K562 (cell line): Measurements from ENCODE around the gene TUBA1B. TPM values are rescaled to one million over a fixed set of nuclear protein-coding genes. Genes with fewer than 3 reads are reported as not detected.

Experiments used
- EP400 ChIP-seq: fragments of 450-650 bp; IDR thresholded peaks from 2 replicates; pipeline ENCODE4 v1.6.1; 2017; ENCODE audit warnings: antibody characterized with exemption, mild to moderate bottlenecking, moderate library complexity
- GATAD2B ChIP-seq: fragments of 450-650 bp; IDR thresholded peaks from 2 replicates; pipeline ENCODE4 v1.6.1; 2017; ENCODE audit warnings: mild to moderate bottlenecking, borderline replicate concordance
- HCFC1 ChIP-seq: IDR thresholded peaks from 2 replicates; pipeline ENCODE4 v1.6.1; 2012; ENCODE audit warnings: low read depth, low read length, improper control_type of control experiment
- HMGN3 ChIP-seq: IDR thresholded peaks from 2 replicates; pipeline ENCODE4 v1.6.1; 2011; ENCODE audit warnings: borderline replicate concordance, low read depth, mild to moderate bottlenecking, mixed read lengths, low read length; ENCODE audit not compliant: insufficient read length; ENCODE audit errors: extremely low read depth
- HNRNPLL ChIP-seq: fragments of 200-400 bp; formaldehyde crosslinking; IDR thresholded peaks from 2 replicates; pipeline ENCODE4 v1.6.1; 2017; ENCODE audit warnings: low read length, low read depth, mild to moderate bottlenecking; ENCODE audit not compliant: poor library complexity, severe bottlenecking
- KLF6 ChIP-seq: fragments of 250-450 bp; sonication (Bioruptor Pico); IDR thresholded peaks from 2 replicates; pipeline ENCODE4 v1.4.0; 2020; ENCODE audit warnings: mild to moderate bottlenecking, moderate library complexity, borderline replicate concordance
- PHF21A ChIP-seq: fragments of 450-650 bp; IDR thresholded peaks from 2 replicates; pipeline ENCODE4 v1.6.1; 2017; ENCODE audit warnings: low read depth, borderline replicate concordance
- SMARCC2 ChIP-seq: fragments of 450-650 bp; IDR thresholded peaks from 2 replicates; pipeline ENCODE4 v1.6.1; 2017; ENCODE audit warnings: antibody characterized with exemption, moderate library complexity, mild to moderate bottlenecking, low read depth
- SNRNP70 ChIP-seq: fragments of 200-400 bp; formaldehyde crosslinking; optimal IDR thresholded peaks from 2 replicates; pipeline ENCODE3; 2017; ENCODE audit warnings: low read depth, low read length
- SRSF3 ChIP-seq: fragments of 200-400 bp; formaldehyde crosslinking; IDR thresholded peaks from 2 replicates; pipeline ENCODE4 v1.6.1; 2016; ENCODE audit warnings: mild to moderate bottlenecking, low read length, moderate library complexity; ENCODE audit not compliant: insufficient read depth
- XRCC5 ChIP-seq: fragments of 200-400 bp; formaldehyde crosslinking; IDR thresholded peaks from 2 replicates; pipeline ENCODE4 v1.6.1; 2017; ENCODE audit warnings: low read depth, mild to moderate bottlenecking, low read length
- ZC3H8 ChIP-seq: fragments of 450-650 bp; IDR thresholded peaks from 2 replicates; pipeline ENCODE4 v1.6.1; 2017
- ZNF311 ChIP-seq: fragments of 250-450 bp; sonication (Bioruptor Pico); IDR thresholded peaks from 2 replicates; pipeline ENCODE4 v1.4.0; 2020; ENCODE audit warnings: mild to moderate bottlenecking, moderate library complexity
- ZNF551 ChIP-seq: fragments of 250-450 bp; sonication (Bioruptor Pico); IDR thresholded peaks from 2 replicates; pipeline ENCODE4 v1.5.0; 2021; ENCODE audit warnings: mild to moderate bottlenecking, moderate library complexity
- polyA plus RNA-seq, 8 experiments: library from polyadenylated mRNA; depleted of rRNA in 4 of 8; stranded (reverse) in 5 of 8; unstranded in 3 of 8; fragments of >200 nt; fragmentation: Nextera tagmentation in 2 of 8; fragmentation: Illumina TruSeq in 1 of 8; extraction: Ambion mirVana in 2 of 8; extraction: Trizol in 1 of 8; gene quantifications; 2 replicates each; pipeline versions ENCODE4 v1.2.1 to v1.2.3, GENCODE V29; 2011 to 2014; ENCODE audit warnings: inconsistent platforms in 1 of 8, missing spikeins in 1 of 8
- total RNA-seq, 7 experiments: library from RNA; depleted of rRNA in 6 of 7; stranded (reverse); fragments of >200 nt in 6 of 7; fragmentation: Illumina TruSeq in 2 of 7; extraction: Trizol in 2 of 7; gene quantifications; 2 replicates each; pipeline versions ENCODE4 v1.2.1 to v1.2.3, GENCODE V29; 2011 to 2021; ENCODE audit warnings: low replicate concordance in 1 of 7
- TF ChIP-seq, protein P1 (sequence below), 2 experiments: fragments of 450-650 bp in 1 of 2; sonication (generic) in 1 of 2; formaldehyde crosslinking in 1 of 2; IDR thresholded peaks; 2 replicates each; pipeline versions ENCODE4 v1.7.1 to v1.9.0; 2016 to 2022; ENCODE audit warnings: inconsistent platforms in 1 of 2, mild to moderate bottlenecking in 1 of 2, missing genetic modification reagents in 1 of 2
- TF ChIP-seq, protein P2 (sequence below): fragments of 250-450 bp; sonication (Bioruptor Pico); IDR thresholded peaks from 2 replicates; pipeline ENCODE4 v1.4.0; 2020; ENCODE audit warnings: mild to moderate bottlenecking

Gene TUBA1B
- total and polyA plus RNA-seq, 9 of the 15 experiments (the other 6 are each of a cell fraction or from before 2014, with no cell fraction given) = 2,189 to 4,624 (median 2,628) TPM

DNA sequence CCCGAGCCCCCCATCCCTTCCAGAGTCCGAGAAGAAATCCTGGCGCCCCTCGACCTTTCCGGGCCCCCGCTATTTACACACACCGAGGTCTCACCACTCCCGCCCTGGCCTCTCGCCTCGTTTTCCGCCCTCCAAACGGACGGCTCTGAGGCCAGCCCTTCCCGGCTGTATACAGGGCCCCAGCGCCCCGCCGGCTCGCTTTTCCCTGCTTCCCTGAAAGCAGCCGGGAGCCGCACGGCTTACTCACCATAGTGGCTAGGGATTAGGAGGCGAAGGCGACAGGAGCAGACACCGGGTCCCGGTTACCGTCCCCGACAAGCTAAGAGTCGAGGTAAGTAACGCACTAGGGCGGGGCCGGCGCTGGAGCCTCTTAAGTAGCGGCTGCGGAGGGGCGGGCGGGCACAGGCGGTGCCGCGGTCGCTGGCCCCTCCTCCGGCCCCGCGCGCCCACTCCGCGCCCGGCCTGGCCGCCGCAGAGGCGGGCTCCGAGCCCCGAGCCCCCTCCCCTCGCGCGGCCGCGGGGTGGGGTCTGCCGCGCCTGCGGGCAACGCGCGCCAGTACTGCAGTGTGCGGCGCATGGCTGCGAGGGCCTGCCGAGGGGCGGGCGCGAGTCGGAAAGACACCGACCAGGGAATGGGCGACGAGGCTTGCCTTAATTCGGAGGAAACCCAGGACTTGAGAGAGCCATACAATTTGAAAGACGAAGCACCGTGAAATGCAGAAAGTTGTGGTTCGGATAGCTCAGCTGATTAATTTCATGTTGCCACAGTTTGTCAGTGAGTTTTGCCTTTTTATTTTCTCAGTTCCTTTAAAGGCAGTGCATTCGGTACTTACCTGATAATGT is at the start of gene TUBA1B (continued):
- TF ChIP-seq, protein P1, sequence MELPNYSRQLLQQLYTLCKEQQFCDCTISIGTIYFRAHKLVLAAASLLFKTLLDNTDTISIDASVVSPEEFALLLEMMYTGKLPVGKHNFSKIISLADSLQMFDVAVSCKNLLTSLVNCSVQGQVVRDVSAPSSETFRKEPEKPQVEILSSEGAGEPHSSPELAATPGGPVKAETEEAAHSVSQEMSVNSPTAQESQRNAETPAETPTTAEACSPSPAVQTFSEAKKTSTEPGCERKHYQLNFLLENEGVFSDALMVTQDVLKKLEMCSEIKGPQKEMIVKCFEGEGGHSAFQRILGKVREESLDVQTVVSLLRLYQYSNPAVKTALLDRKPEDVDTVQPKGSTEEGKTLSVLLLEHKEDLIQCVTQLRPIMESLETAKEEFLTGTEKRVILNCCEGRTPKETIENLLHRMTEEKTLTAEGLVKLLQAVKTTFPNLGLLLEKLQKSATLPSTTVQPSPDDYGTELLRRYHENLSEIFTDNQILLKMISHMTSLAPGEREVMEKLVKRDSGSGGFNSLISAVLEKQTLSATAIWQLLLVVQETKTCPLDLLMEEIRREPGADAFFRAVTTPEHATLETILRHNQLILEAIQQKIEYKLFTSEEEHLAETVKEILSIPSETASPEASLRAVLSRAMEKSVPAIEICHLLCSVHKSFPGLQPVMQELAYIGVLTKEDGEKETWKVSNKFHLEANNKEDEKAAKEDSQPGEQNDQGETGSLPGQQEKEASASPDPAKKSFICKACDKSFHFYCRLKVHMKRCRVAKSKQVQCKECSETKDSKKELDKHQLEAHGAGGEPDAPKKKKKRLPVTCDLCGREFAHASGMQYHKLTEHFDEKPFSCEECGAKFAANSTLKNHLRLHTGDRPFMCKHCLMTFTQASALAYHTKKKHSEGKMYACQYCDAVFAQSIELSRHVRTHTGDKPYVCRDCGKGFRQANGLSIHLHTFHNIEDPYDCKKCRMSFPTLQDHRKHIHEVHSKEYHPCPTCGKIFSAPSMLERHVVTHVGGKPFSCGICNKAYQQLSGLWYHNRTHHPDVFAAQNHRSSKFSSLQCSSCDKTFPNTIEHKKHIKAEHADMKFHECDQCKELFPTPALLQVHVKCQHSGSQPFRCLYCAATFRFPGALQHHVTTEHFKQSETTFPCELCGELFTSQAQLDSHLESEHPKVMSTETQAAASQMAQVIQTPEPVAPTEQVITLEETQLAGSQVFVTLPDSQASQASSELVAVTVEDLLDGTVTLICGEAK (IDR thresholded peaks at IDR 0.05) = no peak
- TF ChIP-seq, protein P1 (CRISPR knock-in tag; IDR thresholded peaks at IDR 0.05) = 0 out of 2 replicates have a peak, but pooled peaks have one; percentile 37
- TF ChIP-seq HCFC1 = peak; percentile 36; the same call in 1 of the 2 replicates
- TF ChIP-seq ZNF311 (CRISPR knock-in tag) = 0 out of 2 replicates have a peak, but pooled peaks have one; percentile 48
- TF ChIP-seq XRCC5 = peak; percentile 56; the same call in 1 of the 2 replicates
- peak; percentile 48 for TF ChIP-seq HMGN3
- TF ChIP-seq SRSF3 = no peak
- no peak for TF ChIP-seq ZNF551 (CRISPR knock-in tag)
- no peak for TF ChIP-seq SMARCC2
- no peak for TF ChIP-seq ZC3H8
- TF ChIP-seq, protein P2, sequence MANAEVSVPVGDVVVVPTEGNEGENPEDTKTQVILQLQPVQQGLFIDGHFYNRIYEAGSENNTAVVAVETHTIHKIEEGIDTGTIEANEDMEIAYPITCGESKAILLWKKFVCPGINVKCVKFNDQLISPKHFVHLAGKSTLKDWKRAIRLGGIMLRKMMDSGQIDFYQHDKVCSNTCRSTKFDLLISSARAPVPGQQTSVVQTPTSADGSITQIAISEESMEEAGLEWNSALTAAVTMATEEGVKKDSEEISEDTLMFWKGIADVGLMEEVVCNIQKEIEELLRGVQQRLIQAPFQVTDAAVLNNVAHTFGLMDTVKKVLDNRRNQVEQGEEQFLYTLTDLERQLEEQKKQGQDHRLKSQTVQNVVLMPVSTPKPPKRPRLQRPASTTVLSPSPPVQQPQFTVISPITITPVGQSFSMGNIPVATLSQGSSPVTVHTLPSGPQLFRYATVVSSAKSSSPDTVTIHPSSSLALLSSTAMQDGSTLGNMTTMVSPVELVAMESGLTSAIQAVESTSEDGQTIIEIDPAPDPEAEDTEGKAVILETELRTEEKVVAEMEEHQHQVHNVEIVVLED (CRISPR knock-in tag) = 0 out of 2 replicates have a peak, but pooled peaks have one; percentile 38
- peak; percentile 49; the same call in 1 of the 2 replicates for TF ChIP-seq KLF6
- TF ChIP-seq GATAD2B = peak; percentile 91
- TF ChIP-seq EP400 = no peak
- TF ChIP-seq HNRNPLL = peak; percentile 78
- TF ChIP-seq SNRNP70 = no peak
- TF ChIP-seq PHF21A = 0 out of 2 replicates have a peak, but pooled peaks have one; percentile 24
